ENCODE data around the gene TPI1.

GRCh38 chr12:6827437-6827911 is 39.9 kb upstream of the TPI1 start:
- TF ChIP-seq CTCF (IDR thresholded peaks at IDR 0.05) (no peak), POLR2AphosphoS5 (IDR thresholded peaks at IDR 0.05) (no peak), EP300 (IDR thresholded peaks at IDR 0.05) (no peak), POLR2A (IDR thresholded peaks at IDR 0.05) (no peak)
